Stomach smooth muscle (tissue), 2 donors: Measurements from ENCODE around the gene DDT.
"Not testable (repeated sequence)": the region's sequence is repeated elsewhere in the genome, so short reads cannot be mapped to it uniquely, and the experiment has no call there.

Source experiments
- H3K27ac ChIP-seq: one replicate; pipeline ENCODE4 v1.7.0; 2013; ENCODE audit warnings: mild to moderate bottlenecking, low read length, inconsistent platforms
- H3K27me3 ChIP-seq, 2 donors: one replicate each; pipeline ENCODE4 v1.7.0; 2013; ENCODE audit warnings: low read length in 2 of 2; ENCODE audit not compliant: insufficient read depth in 2 of 2, control insufficient read depth in 1 of 2
- H3K36me3 ChIP-seq, 2 donors: one replicate each; pipeline ENCODE4 v1.7.0; 2013; ENCODE audit warnings: low read length in 2 of 2; ENCODE audit not compliant: control insufficient read depth in 2 of 2, insufficient read depth in 2 of 2
- H3K4me1 ChIP-seq: one replicate; pipeline ENCODE4 v1.7.0; 2013; ENCODE audit warnings: low read length; ENCODE audit not compliant: control insufficient read depth, insufficient read depth
- H3K4me3 ChIP-seq, 2 donors: one replicate each; pipeline ENCODE4 v1.7.0; 2013; ENCODE audit warnings: low read length in 2 of 2
- H3K9ac ChIP-seq, 2 donors: one replicate each; pipeline ENCODE4 v1.7.0; 2013; ENCODE audit warnings: low read length in 2 of 2, mild to moderate bottlenecking in 1 of 2
- H3K9me3 ChIP-seq, 2 donors: one replicate each; pipeline ENCODE4 v1.7.0; 2013; ENCODE audit warnings: low read length in 2 of 2; ENCODE audit not compliant: control insufficient read depth in 2 of 2
- donor health status: healthy.
- donor health status: Pancreatic carcinoma.

DDT gene

GRCh38 chr22:23974345-23974744, at the start of gene DDT:
TSS of gene DDT (minus strand) at chr22:23974441. CDS start at chr22:23974414, 27 bp downstream.
- not testable (repeated sequence) for H3K4me1 ChIP-seq, H3K9me3 ChIP-seq, H3K9ac ChIP-seq, H3K27ac ChIP-seq, H3K27me3 ChIP-seq, H3K4me3 ChIP-seq
- H3K36me3 ChIP-seq = peaks cover 17 to 23% of the 10 kb centered on the region in 2 donors

GRCh38 chr22:24023204-24023789, 49.1 kb upstream of the DDT start:
- H3K27me3 ChIP-seq = no peaks in the 10 kb centered on the region
- no peak overlapping the region for H3K4me3 ChIP-seq
- H3K9me3 ChIP-seq = no peaks in the 10 kb centered on the region
- H3K4me1 ChIP-seq = no peaks in the 10 kb centered on the region
- H3K36me3 ChIP-seq = no peaks in the 10 kb centered on the region
- H3K27ac ChIP-seq = no peak overlapping the region
- H3K9ac ChIP-seq = no peak overlapping the region

- Histone ChIP-seq H3K4me3 (no peak overlapping the region), H3K27ac (no peak overlapping the region), H3K9ac (no peak overlapping the region), H3K27me3 (no peaks in the 10 kb centered on the region), H3K36me3 (peaks cover 2 to 3% of the 10 kb centered on the region in 2 donors), H3K4me1 (no peaks in the 10 kb centered on the region), H3K9me3 (no peaks in the 10 kb centered on the region)
These were observed 47.1 kb upstream of the DDT start for GRCh38 chr22:24021304-24021703.

- Histone ChIP-seq H3K27ac (no peak overlapping the region), H3K27me3 (no peaks in the 10 kb centered on the region), H3K4me3 (no peak overlapping the region), H3K9me3 (no peaks in the 10 kb centered on the region), H3K4me1 (peaks cover 12% of the 10 kb centered on the region), H3K9ac (no peak overlapping the region), H3K36me3 (peaks cover 2 to 3% of the 10 kb centered on the region in 2 donors)
These were observed 41.9 kb upstream of the DDT start for GRCh38 chr22:24016156-24016555.

GRCh38 chr22:24011735-24012068, 37.5 kb upstream of the DDT start:
- peak overlapping the region; percentile 84 to 86 for H3K9ac ChIP-seq
- no peaks in the 10 kb centered on the region for H3K9me3 ChIP-seq
- H3K4me1 ChIP-seq = peaks cover 12% of the 10 kb centered on the region
- no peaks in the 10 kb centered on the region for H3K36me3 ChIP-seq
- peak overlapping the region; percentile 55 for H3K27ac ChIP-seq
- H3K4me3 ChIP-seq = peak overlapping the region; percentile 86 to 89
- peaks cover 0 to 2% of the 10 kb centered on the region in 2 donors for H3K27me3 ChIP-seq

- H3K4me1 ChIP-seq = peaks cover 21% of the 10 kb centered on the region
- H3K27ac ChIP-seq = no peak overlapping the region
- H3K4me3 ChIP-seq = no peak overlapping the region
- H3K27me3 ChIP-seq = peaks cover 0 to 2% of the 10 kb centered on the region in 2 donors
- H3K36me3 ChIP-seq = no peaks in the 10 kb centered on the region
- H3K9ac ChIP-seq = no peak overlapping the region
- H3K9me3 ChIP-seq = no peaks in the 10 kb centered on the region
These were observed 35.8 kb upstream of the DDT start for GRCh38 chr22:24010018-24010391.

GRCh38 chr22:24009227-24010017, 35.2 kb upstream of the DDT start:
- no peaks in the 10 kb centered on the region for H3K36me3 ChIP-seq
- no peaks in the 10 kb centered on the region for H3K9me3 ChIP-seq
- peaks cover 22% of the 10 kb centered on the region for H3K4me1 ChIP-seq
- H3K4me3 ChIP-seq = no peak overlapping the region
- peaks cover 0 to 2% of the 10 kb centered on the region in 2 donors for H3K27me3 ChIP-seq
- H3K9ac ChIP-seq = no peak overlapping the region
- no peak overlapping the region for H3K27ac ChIP-seq

- Histone ChIP-seq H3K9ac (no peak overlapping the region), H3K36me3 (no peaks in the 10 kb centered on the region), H3K9me3 (no peaks in the 10 kb centered on the region), H3K27ac (no peak overlapping the region), H3K4me1 (peaks cover 22% of the 10 kb centered on the region), H3K27me3 (peaks cover 0 to 2% of the 10 kb centered on the region in 2 donors), H3K4me3 (no peak overlapping the region)
These were observed 34.4 kb upstream of the DDT start for GRCh38 chr22:24008381-24009226.

- peaks cover 22% of the 10 kb centered on the region for H3K4me1 ChIP-seq
- H3K4me3 ChIP-seq = no peak overlapping the region
- no peaks in the 10 kb centered on the region for H3K9me3 ChIP-seq
- H3K9ac ChIP-seq = no peak overlapping the region
- H3K27me3 ChIP-seq = peaks cover 0 to 2% of the 10 kb centered on the region in 2 donors
- no peak overlapping the region for H3K27ac ChIP-seq
- H3K36me3 ChIP-seq = no peaks in the 10 kb centered on the region
These were observed 33.7 kb upstream of the DDT start for GRCh38 chr22:24008022-24008283.

GRCh38 chr22:24007253-24008021, 33.2 kb upstream of the DDT start:
- H3K4me1 ChIP-seq = peaks cover 22% of the 10 kb centered on the region
- peaks cover 0 to 2% of the 10 kb centered on the region in 2 donors for H3K27me3 ChIP-seq
- H3K36me3 ChIP-seq = no peaks in the 10 kb centered on the region
- no peak overlapping the region for H3K4me3 ChIP-seq
- no peak overlapping the region for H3K27ac ChIP-seq
- H3K9ac ChIP-seq = no peak overlapping the region
- H3K9me3 ChIP-seq = no peaks in the 10 kb centered on the region
